Measurements from ENCODE around the gene EDEM3.
"Not testable (repeated sequence)": the region's sequence is repeated elsewhere in the genome, so short reads cannot be mapped to it uniquely, and the experiment has no call there.

DNA sequence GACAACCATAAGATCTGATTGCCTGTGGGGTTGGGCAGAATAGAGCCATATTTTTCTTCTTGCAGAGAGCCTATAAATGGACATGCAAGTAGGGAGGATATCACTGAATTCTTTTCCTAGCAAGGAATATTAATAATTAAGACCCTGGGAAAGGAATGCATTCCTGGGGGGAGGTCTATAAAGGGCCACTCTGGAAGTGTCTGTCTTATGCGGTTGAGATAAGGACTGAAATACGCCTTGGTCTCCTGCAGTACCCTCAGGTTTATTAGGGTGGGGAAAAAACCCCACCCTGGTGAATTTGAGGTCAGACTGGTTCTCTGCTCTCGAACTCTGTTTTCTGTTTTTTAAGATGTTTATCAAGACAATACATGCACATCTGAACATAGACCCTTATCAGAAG, 29.1 kb upstream of the EDEM3 start:
- TF ChIP-seq CTCF, POLR2A, POLR2AphosphoS5, EP300 (IDR thresholded peaks at IDR 0.05): not testable (repeated sequence)

Data from gastroesophageal sphincter (tissue), 3 donors.